GM18907 (cell line): ENCODE data around the gene GEMIN7.

Experiments
- ATAC-seq: cut with Tn5 transposase; IDR thresholded peaks from one replicate; pipeline ENCODE4 v1.9.1; 2021; ENCODE audit warnings: mild to moderate bottlenecking, moderate library complexity; ENCODE audit not compliant: unreplicated experiment

The GEMIN7 gene

GRCh38 chr19:45079063-45079910, at the start of gene GEMIN7:
Gene GEMIN7, plus strand, starts transcription at chr19:45079260. Its CDS starts 10,855 bp downstream, at chr19:45090115.
- peak; percentile 39 for ATAC-seq

GRCh38 chr19:45030825-45031224, 48.2 kb upstream of the GEMIN7 start:
- ATAC-seq: no peak

GRCh38 chr19:45032421-45032820, 46.6 kb upstream of the GEMIN7 start:
- no peak for ATAC-seq

- no peak for ATAC-seq
These were observed 43.3 kb upstream of the GEMIN7 start for GRCh38 chr19:45035755-45036154.

- ATAC-seq: no peak
These were observed 41.5 kb upstream of the GEMIN7 start for GRCh38 chr19:45037393-45038169.

- ATAC-seq: peak; percentile 81
These were observed 39.8 kb upstream of the GEMIN7 start, which contains the start of gene CLASRP for GRCh38 chr19:45038931-45039893. Gene CLASRP, plus strand, starts transcription at chr19:45039045. Its CDS starts 1,168 bp downstream, at chr19:45040213.

- no peak for ATAC-seq
These were observed 38.8 kb upstream of the GEMIN7 start for GRCh38 chr19:45040059-45040771.

- no peak for ATAC-seq
These were observed 37.9 kb upstream of the GEMIN7 start for GRCh38 chr19:45041125-45041524.

GRCh38 chr19:45045671-45046353, 33.2 kb upstream of the GEMIN7 start:
- no peak for ATAC-seq

- ATAC-seq: no peak
These were observed 32.7 kb upstream of the GEMIN7 start for GRCh38 chr19:45046355-45046754.

- ATAC-seq: no peak
These were observed 31.8 kb upstream of the GEMIN7 start for GRCh38 chr19:45047188-45047797.

- no peak for ATAC-seq
These were observed 29.9 kb upstream of the GEMIN7 start for GRCh38 chr19:45049073-45049736.

- ATAC-seq: no peak
These were observed 29.0 kb upstream of the GEMIN7 start for GRCh38 chr19:45050036-45050435.

GRCh38 chr19:45051929-45052579, 27.0 kb upstream of the GEMIN7 start:
- no peak for ATAC-seq

GRCh38 chr19:45056831-45057230, 22.2 kb upstream of the GEMIN7 start:
- no peak for ATAC-seq

GRCh38 chr19:45057444-45057843, 21.6 kb upstream of the GEMIN7 start:
- no peak for ATAC-seq

GRCh38 chr19:45058622-45059159, 20.4 kb upstream of the GEMIN7 start:
- ATAC-seq: no peak
